ENCODE measurements around the gene NET1.
"Not testable (repeated sequence)": the region's sequence is repeated elsewhere in the genome, so short reads cannot be mapped to it uniquely, and the experiment has no call there.

The NET1 gene

DNA sequence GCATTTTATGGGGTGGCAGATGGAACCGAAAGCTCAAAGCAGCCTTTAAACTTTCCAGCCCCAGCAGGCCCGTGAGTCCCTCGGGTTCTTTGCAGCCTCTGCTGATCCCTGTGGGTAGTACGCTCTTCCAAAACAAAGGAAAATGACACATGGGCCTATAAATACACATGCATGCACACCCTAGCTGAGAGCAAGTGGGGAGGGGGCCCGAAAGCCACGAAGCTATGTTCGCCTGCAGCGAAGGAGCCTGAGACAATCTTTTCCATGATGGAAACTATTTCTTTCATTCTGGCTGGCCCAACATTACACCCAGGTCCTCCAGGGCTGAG is 54.8 kb downstream of the NET1 start:
- DNase-seq = no peak

DNA sequence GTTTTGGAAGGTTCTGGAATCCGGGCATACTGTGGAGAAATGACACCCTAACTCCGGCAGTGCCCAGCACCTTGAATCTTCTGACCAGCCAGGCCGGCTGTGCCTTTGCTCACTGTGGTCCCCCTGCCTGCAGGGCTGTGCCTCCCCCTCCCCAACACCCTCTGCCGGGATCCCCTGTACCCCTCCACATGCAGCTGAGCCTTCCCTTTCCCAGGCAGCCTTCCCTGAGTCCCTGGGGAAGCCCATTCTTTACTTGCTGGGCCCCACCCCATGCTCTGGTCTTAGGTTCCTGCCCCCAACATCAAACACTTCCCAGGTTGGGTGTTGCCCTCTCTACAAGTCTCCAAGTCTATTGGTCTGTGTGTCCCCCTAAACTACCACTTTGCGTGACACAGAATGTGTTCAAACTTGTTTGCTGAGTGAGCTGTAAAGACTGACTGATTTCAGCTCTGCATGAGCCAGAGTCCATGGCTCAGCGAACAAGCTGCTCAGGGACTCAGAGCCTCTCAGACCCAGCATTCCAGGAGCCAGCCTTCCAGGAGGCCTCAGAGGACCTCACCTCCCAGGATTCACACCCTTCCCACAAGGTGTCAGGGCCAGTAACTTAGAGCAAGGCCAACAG is 55.4 kb downstream of the NET1 start:
- DNase-seq = no peak

DNA sequence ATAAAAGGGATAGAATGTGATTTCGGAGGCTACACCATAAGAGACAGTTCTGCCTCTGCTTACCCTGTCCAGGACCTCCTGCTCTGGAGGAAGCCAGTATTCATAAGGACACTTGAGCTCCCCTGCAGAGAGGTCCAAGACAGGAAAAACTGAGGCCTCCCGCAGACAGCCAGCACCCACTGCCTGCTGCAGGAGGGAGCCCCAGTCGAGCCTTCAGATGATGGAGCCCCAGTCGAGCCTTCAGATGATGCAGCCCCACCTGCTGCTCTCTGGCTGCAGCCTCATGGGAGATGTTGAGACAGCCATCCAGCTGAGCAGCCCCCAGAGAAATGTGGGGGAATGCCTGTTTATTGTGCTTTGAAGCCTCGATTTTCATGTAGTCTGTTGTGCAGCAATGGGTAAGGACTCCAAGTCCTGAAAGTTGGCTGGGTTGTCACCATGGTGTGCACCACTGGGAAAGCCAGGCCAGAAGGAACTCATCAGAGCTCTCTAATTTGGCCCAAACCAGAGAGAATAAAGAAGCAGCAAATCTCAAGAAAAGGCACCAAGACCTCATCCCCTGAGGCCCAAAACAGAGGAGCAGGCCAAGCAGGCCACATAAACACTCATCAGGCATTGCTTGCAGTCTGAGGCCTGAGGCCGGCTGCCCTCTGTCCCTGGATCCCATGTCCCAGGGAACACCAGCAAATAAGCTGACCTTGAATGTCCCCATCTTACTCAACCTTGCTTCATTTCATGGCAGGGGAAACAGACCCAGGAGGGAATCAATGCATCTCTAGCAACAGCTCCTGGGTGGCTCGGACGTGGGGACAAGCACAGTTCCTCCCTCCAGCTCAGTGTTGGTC is 56.1 kb downstream of the NET1 start:
- DNase-seq = no peak

DNA sequence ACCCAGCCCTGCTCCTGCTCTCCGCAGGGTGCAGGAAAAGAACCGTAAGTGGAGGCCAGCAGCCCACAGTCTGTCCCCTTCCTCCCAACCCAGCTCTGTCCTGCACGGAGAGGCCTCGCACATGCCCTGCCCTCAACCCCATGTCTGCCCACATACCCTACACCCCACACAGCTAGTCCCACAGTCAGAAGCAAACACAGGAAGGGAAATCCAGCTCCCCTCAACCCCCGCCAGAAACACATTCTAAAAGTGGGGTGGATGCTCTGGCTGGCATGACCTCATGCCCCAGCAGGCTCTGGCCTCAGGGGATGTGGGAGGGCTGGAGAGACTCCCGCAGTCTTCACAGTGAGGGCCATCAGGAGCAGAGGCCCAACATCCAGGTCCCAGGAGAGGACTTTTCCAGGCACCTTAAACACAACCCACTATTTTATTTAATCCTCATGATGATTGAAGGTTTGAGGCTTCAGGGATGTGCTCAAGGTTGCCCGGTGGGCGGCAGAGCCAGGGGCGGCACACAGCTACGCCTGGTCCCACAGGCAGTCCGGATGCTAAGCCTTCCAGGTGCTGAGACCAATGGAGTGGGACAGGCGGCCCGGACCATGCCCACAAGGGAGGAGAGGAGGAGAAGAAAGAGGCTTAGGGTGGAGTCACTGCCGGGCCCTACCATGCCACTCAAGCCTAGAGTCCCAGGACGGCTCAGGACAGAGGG is 57.1 kb downstream of the NET1 start:
- DNase-seq = no peak

DNA sequence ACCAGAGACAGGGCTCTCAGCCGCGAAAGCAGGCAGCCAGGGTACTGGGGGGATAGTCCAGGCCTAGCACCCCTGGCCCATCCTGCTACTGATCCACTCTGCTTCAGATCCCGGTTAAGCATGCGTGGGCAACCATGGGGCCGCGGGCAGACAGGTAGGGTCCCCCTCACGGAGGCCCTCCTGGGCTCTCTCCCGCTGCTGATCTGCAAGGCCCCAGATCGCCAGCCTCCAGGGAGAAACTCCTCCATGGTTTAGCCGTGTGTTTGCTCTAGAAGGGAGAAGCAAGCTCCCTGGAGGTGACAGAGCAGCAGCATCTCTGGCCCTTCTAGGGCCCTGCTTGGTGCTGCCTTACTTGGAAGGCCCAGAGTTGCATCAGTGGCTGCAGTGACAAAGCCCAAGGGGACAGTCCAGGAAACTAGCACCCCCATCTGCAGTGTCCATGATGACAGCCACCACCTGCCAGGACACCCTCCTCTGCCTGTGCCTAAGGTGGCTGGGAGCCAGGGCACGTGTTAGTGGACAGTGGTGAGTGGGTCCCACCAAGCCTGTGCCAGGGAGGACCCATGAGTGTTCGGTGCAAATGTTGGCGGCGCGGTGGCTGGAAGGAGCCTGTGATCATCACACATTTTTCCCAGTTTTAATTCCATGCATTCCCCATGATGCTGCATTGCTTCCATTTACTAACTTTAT is 57.9 kb downstream of the NET1 start:
- DNase-seq = no peak

DNA sequence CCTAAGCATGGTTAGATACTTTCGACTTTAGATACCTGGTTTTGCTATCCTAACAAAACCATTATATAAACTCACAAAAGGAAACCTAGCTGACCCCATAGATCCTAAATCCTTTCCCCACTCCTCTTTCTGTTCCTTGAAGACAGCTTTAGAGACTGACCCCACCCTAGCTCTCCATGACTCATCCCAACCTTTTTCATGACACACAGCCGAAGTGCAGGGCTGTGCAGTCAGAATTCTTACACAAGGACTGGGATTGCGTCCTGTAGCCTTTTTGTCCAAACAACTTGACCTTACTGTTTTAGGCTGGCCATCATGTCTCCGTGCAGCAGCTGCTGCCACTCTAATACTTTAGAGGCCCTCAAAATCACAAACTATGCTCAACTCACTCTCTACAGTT is 62.3 kb downstream of the NET1 start:
- DNase-seq = not testable (repeated sequence)

DNA sequence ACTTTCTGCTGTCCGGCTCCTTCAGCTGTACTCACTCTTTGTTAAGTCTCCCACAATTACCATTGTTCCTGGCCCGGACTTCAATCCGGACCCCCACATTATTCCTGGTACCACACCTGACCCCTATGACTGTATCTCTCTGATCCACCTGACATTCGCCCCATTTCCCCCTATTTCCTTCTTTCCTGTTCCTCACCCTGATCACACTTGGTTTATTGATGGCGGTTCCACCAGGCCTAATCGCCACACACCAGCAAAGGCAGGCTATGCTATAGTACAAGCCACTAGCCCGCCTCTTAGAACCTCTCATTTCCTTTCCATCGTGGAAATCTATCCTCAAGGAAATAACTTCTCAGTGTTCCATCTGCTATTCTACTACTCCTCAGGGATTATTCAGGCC is 62.7 kb downstream of the NET1 start:
- not testable (repeated sequence) for DNase-seq

DNA sequence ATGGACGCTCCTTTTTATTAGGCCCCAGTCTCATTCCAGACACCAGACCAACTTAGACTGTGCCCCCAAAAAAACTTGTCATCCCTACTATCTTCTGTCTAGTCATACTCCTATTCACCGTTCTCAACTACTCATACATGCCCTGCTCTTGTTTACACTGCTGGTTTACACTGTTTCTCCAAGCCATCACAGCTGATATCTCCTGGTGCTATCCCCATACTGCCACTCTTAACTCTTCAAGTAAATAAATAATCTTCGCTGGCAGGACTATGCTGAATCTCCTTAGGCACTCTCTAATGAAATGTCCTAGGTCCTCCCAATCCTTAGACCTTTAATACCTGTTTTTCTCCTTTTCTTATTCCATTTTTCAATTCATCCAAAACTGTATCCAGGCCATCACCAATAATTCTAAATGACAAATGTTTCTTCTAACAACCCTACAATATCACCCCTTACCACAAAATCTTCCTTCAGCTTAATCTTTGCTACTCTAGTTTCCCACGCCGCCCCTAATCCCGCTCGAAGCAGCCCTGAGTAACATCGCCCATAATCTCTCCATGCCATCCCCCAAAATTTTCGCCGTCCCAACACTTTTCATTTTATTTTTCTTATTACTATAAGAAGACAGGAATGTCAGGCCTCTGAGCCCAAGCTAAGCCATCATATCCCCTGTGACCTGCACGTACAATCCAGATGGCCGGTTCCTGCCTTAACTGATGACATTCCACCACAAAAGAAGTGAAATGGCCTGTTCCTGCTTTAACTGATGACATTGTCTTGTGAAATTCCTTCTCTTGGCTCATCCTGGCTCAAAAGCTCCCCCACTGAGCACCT is 63.8 kb downstream of the NET1 start:
- not testable (repeated sequence) for DNase-seq

DNA sequence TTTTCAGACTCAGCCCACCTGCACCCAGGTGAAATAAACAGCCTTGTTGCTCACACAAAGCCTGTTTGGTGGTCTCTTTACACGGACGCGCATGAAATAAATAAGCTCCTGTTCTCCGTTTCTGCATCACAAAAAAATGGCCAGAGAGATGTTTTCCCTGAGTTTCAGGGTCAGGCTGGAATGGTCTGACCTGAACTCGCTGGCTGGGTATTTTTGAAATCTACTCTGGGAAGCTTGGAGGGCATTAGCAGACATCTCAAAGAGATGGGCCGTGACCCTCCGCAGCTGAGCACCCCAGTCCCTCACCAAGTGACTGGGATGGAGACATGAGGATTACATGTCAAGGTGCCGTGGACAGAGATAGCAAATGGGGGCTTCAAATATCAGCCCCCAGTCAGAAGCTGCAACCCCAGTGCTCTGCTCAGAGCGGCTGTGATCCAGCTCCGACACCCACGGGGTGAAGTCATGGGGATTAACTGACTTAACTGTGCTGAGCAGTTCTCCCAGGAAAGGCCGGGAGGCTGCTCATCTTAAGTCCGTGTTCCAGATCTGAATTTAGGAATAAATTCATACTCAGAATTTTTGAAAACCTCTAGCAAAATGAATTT is 64.7 kb downstream of the NET1 start:
- DNase-seq = no peak

DNA sequence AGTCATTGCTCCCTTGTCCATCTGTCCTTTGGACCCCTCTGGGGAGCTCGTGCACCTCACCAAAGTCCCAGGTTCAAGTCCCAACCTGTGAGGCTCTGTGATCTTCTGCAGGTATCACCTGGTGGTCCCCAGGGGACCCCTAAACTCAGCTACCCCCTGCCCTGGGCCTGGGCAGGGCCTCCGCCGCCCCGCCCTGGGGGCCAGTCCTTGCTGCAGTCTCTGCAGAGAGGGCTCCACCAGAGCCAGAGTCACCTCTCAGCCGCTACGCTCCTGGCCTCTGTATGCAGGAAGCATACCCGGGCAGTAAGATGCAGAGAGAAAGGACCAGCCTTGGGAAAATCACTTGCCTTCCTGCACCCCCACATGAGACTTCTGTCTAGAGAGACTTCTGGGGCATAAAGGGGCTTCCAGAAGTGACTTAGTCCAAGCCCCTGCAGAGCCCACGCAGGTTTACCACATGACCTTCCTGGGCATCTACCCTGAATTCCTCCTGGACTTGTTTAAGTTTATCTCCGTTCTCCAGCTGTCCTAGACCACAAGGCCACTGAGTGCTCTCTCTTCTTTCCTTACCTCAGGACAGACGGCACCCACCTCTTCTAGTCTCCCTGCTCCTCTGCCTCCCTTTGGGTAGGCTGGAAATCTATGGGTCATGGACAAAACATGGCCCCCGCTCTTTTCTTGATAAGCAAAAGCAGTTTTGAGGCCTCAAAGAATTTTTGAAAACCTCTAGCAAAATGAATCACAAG is 65.8 kb downstream of the NET1 start:
- DNase-seq = no peak

DNA sequence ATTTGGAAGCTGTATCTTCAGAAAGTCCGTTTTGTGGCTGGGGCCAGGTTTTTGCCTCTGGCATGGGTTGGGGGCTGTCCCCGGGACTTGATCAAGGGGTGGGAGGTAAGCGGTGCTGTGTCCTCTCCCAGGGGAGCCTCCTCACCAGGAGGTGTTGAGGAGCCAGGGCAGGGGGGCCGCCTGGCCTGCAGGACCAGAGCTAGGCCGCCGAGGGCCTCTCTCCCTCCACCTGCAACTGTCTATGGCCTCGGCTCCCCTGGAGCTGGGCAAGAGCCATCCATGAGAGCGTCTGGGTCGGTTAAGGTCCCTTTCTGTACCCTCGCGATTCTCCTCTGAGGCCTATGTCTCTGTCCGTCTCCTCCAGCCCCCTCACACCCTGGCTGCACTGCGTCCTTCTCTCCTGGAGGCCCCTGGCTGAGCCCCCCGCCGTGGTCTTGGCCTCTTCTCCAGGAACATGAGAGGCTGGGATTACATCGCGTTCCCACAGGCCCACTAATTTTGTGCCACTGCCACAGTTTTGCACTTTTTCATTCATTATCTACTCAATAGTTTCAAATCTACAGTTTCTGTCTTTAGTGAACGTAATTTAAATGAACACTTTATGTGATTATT is 66.4 kb downstream of the NET1 start:
- no peak for DNase-seq

DNA sequence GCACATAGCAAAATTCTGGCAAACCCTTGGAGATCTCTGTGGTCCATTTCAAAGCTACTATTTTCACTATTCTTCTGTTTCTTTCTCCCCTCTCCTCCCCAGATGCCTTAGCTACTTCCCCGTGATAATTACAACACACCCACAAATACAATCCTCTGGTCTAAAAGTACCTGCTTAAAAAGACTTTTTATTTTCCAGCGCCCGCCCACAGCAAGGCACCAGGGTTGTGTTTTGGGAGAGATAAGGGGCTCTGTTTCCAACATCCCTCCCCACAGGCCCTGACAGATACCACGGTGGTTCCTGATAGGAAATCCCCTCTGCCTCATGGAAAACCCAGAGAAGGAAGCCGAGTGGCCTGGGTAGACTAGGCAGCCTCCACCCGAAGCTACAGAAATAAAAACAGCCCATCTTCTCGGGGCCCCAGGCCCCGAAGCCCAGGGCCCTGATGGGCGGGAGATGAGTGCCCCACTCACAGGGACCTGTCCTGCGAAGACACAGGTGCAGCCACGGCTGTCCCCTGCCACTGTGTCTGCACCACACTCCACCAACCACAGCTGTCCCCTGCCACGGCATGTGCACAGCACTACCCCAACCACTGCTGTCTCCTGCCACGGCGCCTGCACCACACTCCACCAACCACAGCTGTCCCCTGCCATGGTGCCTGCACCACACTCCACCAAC is 67.3 kb downstream of the NET1 start:
- no peak for DNase-seq

DNA sequence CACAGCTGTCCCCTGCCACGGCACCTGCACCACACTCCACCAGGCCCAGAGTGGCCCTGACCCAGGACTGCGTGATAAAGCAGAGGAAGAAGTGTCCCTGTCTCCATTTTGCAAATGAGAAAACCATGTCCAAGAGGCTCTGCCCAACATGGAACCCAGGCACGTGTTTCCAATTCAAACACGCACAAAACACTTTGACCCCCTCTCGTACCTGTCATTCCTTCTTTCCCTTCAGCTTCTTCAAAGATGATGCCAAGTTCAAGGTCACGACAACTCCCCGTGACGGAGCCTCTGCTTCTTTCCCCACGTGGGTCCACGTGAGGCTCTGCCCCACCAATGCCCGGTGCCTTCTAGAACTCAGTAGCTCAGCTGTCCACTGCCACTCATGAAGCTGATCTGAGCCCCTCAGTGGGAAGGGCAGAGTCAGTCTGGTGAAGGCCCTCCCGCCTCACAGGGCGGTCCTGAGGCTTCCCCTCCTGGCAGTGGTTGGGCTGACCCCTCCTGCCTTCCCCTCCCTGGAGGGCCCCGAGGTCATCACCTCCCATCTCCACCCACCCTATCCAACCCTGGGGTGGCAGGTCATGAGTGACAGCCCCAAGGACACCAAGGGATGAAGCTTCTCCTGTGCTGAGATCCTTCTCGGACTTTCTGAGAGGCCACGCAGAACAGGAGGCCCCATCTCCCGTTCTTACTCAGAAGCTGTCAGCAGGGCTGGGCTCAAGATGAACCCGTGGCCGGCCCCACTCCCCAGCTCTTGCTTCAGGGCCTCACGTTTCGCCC is 68.0 kb downstream of the NET1 start:
- no peak for DNase-seq

DNA sequence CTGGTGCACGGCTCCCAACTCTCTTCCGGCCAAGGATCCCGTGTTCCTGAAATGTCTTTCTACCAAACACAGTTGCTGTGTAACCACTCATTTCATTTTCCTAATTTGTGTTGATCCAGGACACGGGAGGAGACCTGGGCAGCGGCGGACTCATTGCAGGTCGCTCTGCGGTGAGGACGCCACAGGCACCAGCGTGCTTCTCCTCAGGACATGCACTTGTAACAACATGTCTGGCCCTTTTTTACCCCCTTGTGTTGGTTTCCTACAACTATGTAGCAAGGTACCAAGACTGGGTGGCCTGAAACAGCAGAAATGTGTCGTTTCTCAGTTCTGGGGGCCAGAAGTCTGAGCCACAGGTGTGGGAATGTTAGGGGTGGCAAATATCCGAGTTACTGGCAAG is 68.8 kb downstream of the NET1 start:
- no peak for DNase-seq

DNA sequence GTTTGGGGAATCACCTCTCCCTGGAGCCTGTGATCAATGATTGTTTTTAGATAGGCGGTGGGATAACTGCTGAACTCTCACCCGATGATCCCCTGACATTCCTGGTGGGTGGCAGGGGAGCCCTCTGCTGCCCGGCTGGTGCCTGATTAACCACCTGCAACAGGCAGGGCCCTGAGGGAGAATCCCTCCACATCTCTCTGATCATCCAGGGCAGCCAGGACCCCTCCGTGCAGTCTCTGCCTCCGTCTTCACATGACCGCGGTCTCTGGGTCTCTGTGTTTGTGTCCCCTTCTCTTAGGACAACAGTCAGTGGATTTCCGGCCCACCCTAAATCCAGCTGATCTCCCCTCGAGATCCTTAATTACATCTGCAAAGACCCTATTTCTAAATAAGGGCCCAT is 69.7 kb downstream of the NET1 start:
- no peak for DNase-seq

DNA sequence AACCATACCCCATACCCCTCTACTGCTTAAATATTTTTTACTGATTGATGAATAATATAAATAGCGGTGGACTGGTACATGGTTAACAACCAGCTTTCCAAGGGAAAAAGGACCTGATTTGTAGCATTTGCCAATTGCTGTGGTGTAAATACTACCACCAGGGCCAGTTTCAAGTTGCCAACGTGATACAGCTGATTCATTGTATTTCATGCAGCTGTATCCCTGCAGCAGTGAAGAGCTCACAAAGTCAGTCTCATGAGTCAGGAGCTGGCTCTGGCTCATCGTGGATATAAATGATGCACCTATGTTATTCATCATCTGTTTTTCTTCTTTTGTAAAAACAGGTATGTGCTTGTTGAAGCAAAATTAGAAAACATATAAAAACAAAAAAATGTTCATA is 71.8 kb downstream of the NET1 start:
- no peak for DNase-seq

DNA sequence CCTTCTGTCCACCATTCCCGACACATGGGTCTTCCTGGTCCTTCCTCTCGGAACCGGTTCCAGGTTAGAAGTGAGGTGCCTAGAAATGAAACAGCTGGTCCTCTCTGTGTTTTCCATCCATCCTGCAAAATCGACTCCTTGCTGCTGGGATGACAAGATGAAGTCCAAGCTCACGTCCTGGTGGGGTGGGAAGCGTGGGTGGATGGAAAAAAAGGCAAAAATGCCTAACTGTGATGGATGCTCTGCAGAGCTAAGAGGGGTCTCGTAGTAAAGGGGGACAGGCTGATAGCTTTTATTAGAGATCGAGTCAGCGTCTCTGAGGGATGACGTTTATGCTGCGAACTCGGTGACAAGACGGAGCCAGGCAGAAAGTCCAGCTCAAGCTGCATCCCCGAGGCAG is 72.9 kb downstream of the NET1 start:
- no peak for DNase-seq

DNA sequence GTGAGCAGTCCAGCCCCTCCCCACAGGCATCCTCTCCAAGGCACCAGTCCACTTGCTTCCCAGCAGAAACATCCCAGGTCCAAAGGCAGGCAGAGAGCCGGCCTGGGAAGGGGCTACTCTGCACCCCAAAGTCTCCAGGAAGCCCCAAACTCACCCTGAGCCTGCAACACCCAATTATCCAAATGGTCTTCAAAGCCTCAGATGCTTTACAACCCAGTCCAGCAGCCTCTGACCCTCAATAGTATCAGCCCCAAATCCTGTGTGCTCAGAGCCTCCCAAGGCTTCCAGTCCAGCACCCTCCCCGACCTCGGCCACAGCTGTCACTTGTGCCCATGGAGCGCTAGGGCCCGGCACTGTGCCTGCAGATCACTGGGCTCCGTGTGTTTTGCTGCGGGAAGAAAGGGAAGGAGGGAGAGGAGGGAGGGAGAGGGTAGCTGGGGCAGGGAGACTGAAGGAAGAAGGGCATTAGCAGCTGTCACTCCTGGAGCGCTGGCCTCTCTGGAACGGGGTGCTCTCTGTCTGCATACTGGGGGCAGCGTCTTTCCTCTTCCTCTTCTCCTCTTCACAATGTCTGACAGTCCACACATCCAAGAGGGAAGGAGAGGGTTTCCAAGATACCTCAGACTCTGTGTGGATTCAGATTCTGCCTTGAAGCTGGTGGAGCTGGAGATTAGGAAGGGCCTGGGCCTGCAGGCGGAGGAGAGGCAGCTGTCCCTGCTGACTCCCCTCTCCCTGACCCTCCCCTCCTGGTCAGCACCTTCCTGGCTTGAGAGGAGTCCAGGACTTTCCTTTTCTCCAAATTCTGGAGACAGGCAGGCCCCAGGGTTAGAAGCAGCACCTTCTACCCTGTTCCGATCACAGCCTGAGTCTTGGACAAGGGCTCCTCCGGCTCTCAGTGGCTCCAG is 73.8 kb downstream of the NET1 start:
- no peak for DNase-seq

DNA sequence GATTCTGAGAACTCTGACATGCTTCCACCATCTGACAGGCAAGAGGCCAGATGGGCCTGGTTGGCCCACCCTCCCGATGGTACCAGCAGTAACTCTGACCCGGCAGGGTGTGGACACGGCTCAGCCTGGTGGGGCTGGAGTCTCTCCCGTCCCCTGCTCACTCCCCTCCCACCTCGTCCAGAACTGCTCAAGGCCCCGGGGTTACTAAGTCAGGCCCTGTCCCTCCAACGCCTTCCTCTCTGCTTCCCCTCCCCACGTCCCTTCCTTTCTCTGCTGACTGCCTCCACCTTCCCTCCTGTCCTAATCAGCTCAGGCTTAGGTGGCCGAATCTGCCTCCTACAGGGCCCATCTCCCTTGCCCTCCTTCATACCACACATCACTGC is 74.5 kb downstream of the NET1 start:
- DNase-seq = no peak
